BJ (cell line): ENCODE measurements around the gene PLA2G2E. TPM values are rescaled to one million over a fixed set of nuclear protein-coding genes. Genes with fewer than 3 reads are reported as not detected.

Experiments used
- CTCF ChIA-PET: fragments of 350-600 bp; formaldehyde crosslinking; extraction: SDS; loops from one replicate; lab custom pipeline; 2021; ENCODE audit warnings: antibody characterized with exemption, inconsistent platforms; lab: Yijun Ruan, JAX
- POLR2A ChIA-PET: fragments of 300-600 bp; sonication (Branson Sonifier 250); formaldehyde crosslinking; extraction: SDS; loops from one replicate; lab custom pipeline; 2021; ENCODE audit warnings: antibody characterized with exemption; lab: Charles Lee
- DNase-seq: peaks from one replicate; pipeline ENCODE4 v3.0.0-alpha.2; 2011; ENCODE audit warnings: low read depth
- H3K27me3 ChIP-seq: 2 replicates; pipeline ENCODE4 v1.6.0; 2011; ENCODE audit warnings: low read length; ENCODE audit not compliant: control insufficient read depth, insufficient read depth
- H3K36me3 ChIP-seq: 2 replicates; pipeline ENCODE4 v1.5.1; 2011; ENCODE audit warnings: low read length; ENCODE audit not compliant: control insufficient read depth, insufficient read depth
- H3K4me3 ChIP-seq: 2 replicates; pipeline ENCODE4 v1.5.1; 2011; ENCODE audit warnings: low read depth, mild to moderate bottlenecking, control low read depth, low read length
- CTCF ChIP-seq: IDR thresholded peaks from 2 replicates; pipeline ENCODE4 v1.5.1; 2011; ENCODE audit warnings: low read depth, mild to moderate bottlenecking, control low read depth, inconsistent platforms, low read length, moderate library complexity; ENCODE audit not compliant: insufficient read depth
- polyA plus RNA-seq: library from polyadenylated mRNA; depleted of rRNA; stranded (reverse); fragments of >200 nt; gene quantifications from 2 replicates; pipeline ENCODE4 v1.2.3, GENCODE V29; 2011

Gene PLA2G2E
- polyA plus RNA-seq, 1 experiment, result not detected

GRCh38 chr1:19925342-19926070 lies 2.1 kb upstream of the PLA2G2E start:
- DNase-seq, result no peak
- H3K36me3 ChIP-seq, result no peaks in the 10 kb centered on the region
- no peak overlapping the region for H3K4me3 ChIP-seq
- no peaks in the 10 kb centered on the region for H3K27me3 ChIP-seq
- TF ChIP-seq CTCF, result no peak
- CTCF ChIA-PET, result interaction anchor here (2.0 kb wide), 1 partner anchor 8 kb away, joined by 7 read pairs; no protein-coding TSS in a partner anchor
- POLR2A ChIA-PET, result no interaction called here

- ChIA-PET POLR2A (no interaction called here), CTCF (no interaction called here)
- Histone ChIP-seq H3K36me3 (no peaks in the 10 kb centered on the region), H3K27me3 (no peaks in the 10 kb centered on the region), H3K4me3 (no peak overlapping the region)
- no peak for TF ChIP-seq CTCF
- no peak for DNase-seq
Measured at GRCh38 chr1:19923953-19924346, 533 bp upstream of the PLA2G2E start.

- no peak overlapping the region for H3K4me3 ChIP-seq
- ChIA-PET POLR2A (interaction anchor here (0.6 kb wide), 1 partner anchor 465 kb away, joined by 4 read pairs; no protein-coding TSS in a partner anchor), CTCF (interaction anchor here (0.5 to 6.4 kb wide), 3 partner anchors 11 to 507 kb away, joined by 3 to 49 read pairs (median 3); no protein-coding TSS in a partner anchor)
- DNase-seq, result no peak
- H3K36me3 ChIP-seq, result no peaks in the 10 kb centered on the region
- no peak for TF ChIP-seq CTCF
- no peaks in the 10 kb centered on the region for H3K27me3 ChIP-seq
Measured at GRCh38 chr1:19922015-19922688, 1.3 kb downstream of the PLA2G2E start.

- ChIA-PET POLR2A (interaction anchor here (0.6 kb wide), 1 partner anchor 466 kb away, joined by 4 read pairs; no protein-coding TSS in a partner anchor), CTCF (interaction anchor here (0.7 to 6.4 kb wide), 4 partner anchors 9 to 274 kb away, joined by 3 to 49 read pairs (median 8); no protein-coding TSS in a partner anchor)
- no peak for DNase-seq
- no peaks in the 10 kb centered on the region for H3K27me3 ChIP-seq
- no peak overlapping the region for H3K4me3 ChIP-seq
- TF ChIP-seq CTCF, result no peak
- no peaks in the 10 kb centered on the region for H3K36me3 ChIP-seq
Measured at GRCh38 chr1:19921310-19921709, 2.1 kb downstream of the PLA2G2E start.

- ChIA-PET CTCF (interaction anchor here (1.4 to 6.4 kb wide), 3 partner anchors 54 to 275 kb away, joined by 4 to 49 read pairs (median 11); no protein-coding TSS in a partner anchor), POLR2A (interaction anchor here (0.7 kb wide), 1 partner anchor 413 kb away, joined by 10 read pairs; no protein-coding TSS in a partner anchor)
Measured at GRCh38 chr1:19920132-19920710, 3.2 kb downstream of the PLA2G2E start.

More at GRCh38 chr1:19920132-19920710, 3.2 kb downstream of the PLA2G2E start:
- no peak for TF ChIP-seq CTCF
- Histone ChIP-seq H3K36me3 (no peaks in the 10 kb centered on the region), H3K4me3 (no peak overlapping the region), H3K27me3 (no peaks in the 10 kb centered on the region)
- no peak for DNase-seq
